Activated T-cell treated with anti-CD3 and anti-CD28 coated beads, Interleukin-2, amount 50 U/mL, for 48 hours (primary cell): ENCODE results near the gene DPAGT1.
"Not testable (repeated sequence)": the region's sequence is repeated elsewhere in the genome, so short reads cannot be mapped to it uniquely, and the experiment has no call there.

Experiments used
- DNase-seq, 2 experiments: peaks; one replicate each; pipeline ENCODE4 v3.0.0-alpha.2; 2020

Gene DPAGT1

GRCh38 chr11:119101759-119102423 lies at the start of gene DPAGT1:
Gene DPAGT1, minus strand, starts transcription at chr11:119101853. Its CDS starts 198 bp downstream, at chr11:119101655.
- DNase-seq, result peak; percentile 89 to 90

- DNase-seq, result no peak
Observed at GRCh38 chr11:119149786-119150275, 48.2 kb upstream of the DPAGT1 start.

GRCh38 chr11:119149018-119149785 lies 47.5 kb upstream of the DPAGT1 start, which contains the start of gene ABCG4:
Gene ABCG4, plus strand, starts transcription at chr11:119149052. Its CDS starts 914 bp downstream, at chr11:119149966.
- peak in 1 of 2 experiments; percentile 46 for DNase-seq

- no peak for DNase-seq
Observed at GRCh38 chr11:119148720-119149017, 47.0 kb upstream of the DPAGT1 start.

- no peak for DNase-seq
Observed at GRCh38 chr11:119147604-119148333, 46.1 kb upstream of the DPAGT1 start.

GRCh38 chr11:119145551-119145950 lies 43.9 kb upstream of the DPAGT1 start:
- no peak for DNase-seq

GRCh38 chr11:119144825-119145486 lies 43.3 kb upstream of the DPAGT1 start:
- DNase-seq, result peak; percentile 42

GRCh38 chr11:119139276-119139675 lies 37.6 kb upstream of the DPAGT1 start:
- not testable (repeated sequence) for DNase-seq

- no peak for DNase-seq
Observed at GRCh38 chr11:119134389-119134978, 32.8 kb upstream of the DPAGT1 start.

- no peak for DNase-seq
Observed at GRCh38 chr11:119130662-119131061, 29.0 kb upstream of the DPAGT1 start.

GRCh38 chr11:119126675-119127268 lies 25.1 kb upstream of the DPAGT1 start:
- DNase-seq, result no peak

- DNase-seq, result no peak
Observed at GRCh38 chr11:119125821-119126220, 24.2 kb upstream of the DPAGT1 start.

GRCh38 chr11:119121811-119122124 lies 20.1 kb upstream of the DPAGT1 start:
- DNase-seq, result no peak

GRCh38 chr11:119121008-119121810 lies 19.6 kb upstream of the DPAGT1 start, which contains the start of gene HINFP:
Gene HINFP, plus strand, starts transcription at chr11:119121580. Its CDS starts 5,365 bp downstream, at chr11:119126945.
- DNase-seq, result peak; percentile 100

- DNase-seq, result no peak
Observed at GRCh38 chr11:119120639-119121007, 19.0 kb upstream of the DPAGT1 start.

- no peak for DNase-seq
Observed at GRCh38 chr11:119118946-119119345, 17.3 kb upstream of the DPAGT1 start.

- no peak for DNase-seq
Observed at GRCh38 chr11:119118227-119118626, 16.6 kb upstream of the DPAGT1 start.

GRCh38 chr11:119117004-119117706 lies 15.5 kb upstream of the DPAGT1 start:
- no peak for DNase-seq

- no peak for DNase-seq
Observed at GRCh38 chr11:119116601-119117000, 14.9 kb upstream of the DPAGT1 start.

- no peak for DNase-seq
Observed at GRCh38 chr11:119116235-119116594, 14.6 kb upstream of the DPAGT1 start.
